HUDEP-2 (cell line): ENCODE measurements around the gene PNISR.
"Not testable (repeated sequence)": the region's sequence is repeated elsewhere in the genome, so short reads cannot be mapped to it uniquely, and the experiment has no call there.

Experiments used
- DNase-seq, 76 experiments: peaks; one replicate each; lab custom pipeline; 2025; ENCODE audit not compliant: unreplicated experiment in 76 of 76; lab: John Stamatoyannopoulos, UW

Gene PNISR

GRCh38 chr6:99424761-99425646 lies at the start of gene PNISR:
PNISR (minus strand) TSS chr6:99425308; CDS start chr6:99414659, 10,649 bp downstream.
- peak; percentile 59 to 99 (median 94) for DNase-seq

DNA sequence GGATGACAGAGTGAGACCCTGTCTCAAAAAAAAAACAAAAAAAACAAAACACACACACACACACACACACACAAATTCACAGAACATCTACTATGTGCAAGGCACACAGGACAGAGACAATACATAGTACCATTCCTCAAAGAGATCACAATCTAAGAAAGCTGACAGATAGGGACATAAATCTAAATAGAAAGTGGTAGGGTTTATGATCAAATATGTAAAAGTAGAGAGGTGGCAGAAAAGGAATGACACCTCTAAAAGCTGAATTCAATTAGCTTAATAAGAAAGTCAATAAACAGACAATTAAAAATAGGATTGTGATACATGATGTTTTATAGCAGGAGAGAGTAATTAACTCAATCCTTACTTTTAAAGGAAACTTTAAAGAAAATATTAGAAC lies 48.6 kb upstream of the PNISR start:
- DNase-seq = no peak

DNA sequence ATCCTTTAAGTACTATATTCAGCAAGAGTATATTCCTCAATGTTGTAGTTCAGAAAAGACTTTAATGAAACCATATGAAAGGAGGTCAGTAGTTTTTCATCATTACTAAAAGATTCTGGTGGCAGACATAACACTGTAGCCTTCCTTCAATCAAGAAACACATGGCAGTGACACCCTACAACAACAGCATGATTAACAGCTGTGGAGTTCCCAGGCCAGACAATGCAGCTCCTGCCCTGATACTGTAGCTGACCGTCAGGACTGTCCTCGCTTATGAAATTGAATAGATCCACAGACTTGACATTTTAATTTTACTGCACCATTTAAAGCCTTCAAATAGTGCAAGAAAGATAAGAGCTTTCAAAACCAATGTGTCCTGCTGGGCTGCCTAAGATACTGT lies 46.5 kb upstream of the PNISR start:
- no peak for DNase-seq

- DNase-seq = peak in 15 of 76 experiments; percentile 4 to 38 (median 18)
Observed at GRCh38 chr6:99467509-99468106, 42.5 kb upstream of the PNISR start.

GRCh38 chr6:99459133-99459532 lies 34.0 kb upstream of the PNISR start:
- not testable (repeated sequence) for DNase-seq

GRCh38 chr6:99458319-99458718 lies 33.2 kb upstream of the PNISR start:
- DNase-seq = peak in 28 of 76 experiments; percentile 1 to 63 (median 26)

GRCh38 chr6:99446076-99446475 lies 21.0 kb upstream of the PNISR start:
- no peak for DNase-seq

- DNase-seq = peak in 12 of 76 experiments; percentile 4 to 60 (median 23)
Observed at GRCh38 chr6:99434702-99435530, 9.8 kb upstream of the PNISR start.

DNA sequence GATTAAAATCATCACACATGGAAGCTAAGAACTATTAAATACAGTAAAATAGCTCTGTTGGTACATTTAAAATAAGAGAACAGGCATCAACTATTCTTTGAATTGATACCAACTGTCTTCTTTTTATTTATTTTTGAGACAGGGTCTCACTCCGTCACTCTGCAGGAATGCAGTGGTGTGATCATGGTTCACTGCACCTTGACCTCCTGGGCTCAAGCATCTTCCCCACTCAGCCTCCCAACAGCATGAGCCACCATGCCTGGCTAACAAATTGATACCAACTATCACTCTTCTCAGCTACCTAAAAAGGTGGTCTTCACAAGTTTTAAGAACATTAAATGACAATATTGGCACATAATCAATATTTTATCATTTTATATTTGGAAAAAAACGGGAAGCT lies 7.8 kb upstream of the PNISR start:
- DNase-seq = no peak

DNA sequence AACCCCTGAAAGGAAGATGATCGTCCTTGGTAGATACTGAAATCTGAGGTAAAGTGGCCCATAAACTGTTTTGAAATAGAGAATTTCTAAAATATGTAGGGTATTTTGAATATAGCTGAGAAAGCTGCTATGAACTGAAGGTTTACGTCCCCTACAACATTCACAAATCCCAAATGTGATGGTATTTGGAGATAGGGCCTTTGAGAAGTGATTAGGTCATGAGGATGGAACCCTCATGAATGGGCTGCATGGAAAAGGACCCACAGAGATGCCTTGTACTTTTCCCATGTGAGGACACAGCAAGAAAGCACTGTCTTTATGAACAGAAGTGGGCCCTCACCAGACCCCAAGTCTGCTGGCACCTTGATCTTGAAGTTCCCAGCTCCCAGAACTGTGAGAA lies 6.8 kb upstream of the PNISR start:
- DNase-seq = no peak

GRCh38 chr6:99427988-99428387 lies 2.9 kb upstream of the PNISR start:
- DNase-seq = no peak

GRCh38 chr6:99426451-99426757 lies 1.3 kb upstream of the PNISR start:
- no peak for DNase-seq

DNA sequence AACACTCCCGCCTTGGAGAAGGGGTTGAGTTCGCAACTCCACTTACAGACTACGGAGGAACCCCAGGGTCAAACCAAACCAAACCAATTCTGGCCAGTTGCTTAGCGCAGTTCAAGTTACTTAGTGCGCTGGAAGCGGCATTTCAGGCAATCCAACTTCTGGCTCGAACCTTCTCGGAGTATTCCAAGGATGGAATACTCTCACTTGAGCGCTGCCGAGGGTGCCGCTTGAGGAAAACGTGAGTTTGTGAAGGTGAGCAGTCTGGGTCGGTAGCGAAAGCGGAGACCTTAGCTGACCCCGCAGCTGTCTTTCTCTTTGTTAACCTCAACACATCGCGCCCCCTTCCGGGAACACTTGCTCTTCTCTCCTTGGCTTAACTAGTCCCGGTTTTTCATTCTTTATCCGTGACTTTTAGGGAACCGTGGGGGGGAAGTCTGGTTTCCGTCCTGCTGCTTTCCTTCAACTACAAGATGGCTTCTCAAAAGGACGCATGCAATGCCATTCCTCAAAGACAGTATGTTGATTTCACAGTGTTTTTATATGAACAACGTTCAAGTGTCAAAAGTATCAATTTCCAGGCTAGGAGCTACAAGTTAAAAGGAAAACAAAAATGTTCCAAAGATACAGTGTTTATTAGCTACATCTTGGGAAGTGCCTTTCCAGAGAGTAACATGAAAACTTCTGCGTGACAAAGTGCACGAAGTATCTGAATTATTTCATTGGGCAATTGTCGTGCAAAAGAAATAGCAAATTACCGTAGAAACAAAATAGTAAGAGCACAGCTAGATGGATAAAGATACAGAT lies 741 bp upstream of the PNISR start:
- DNase-seq = peak; percentile 39 to 98 (median 86)

- no peak for DNase-seq
Observed at GRCh38 chr6:99424022-99424421, 1.1 kb downstream of the PNISR start.

GRCh38 chr6:99422912-99423311 lies 2.2 kb downstream of the PNISR start:
- no peak for DNase-seq

GRCh38 chr6:99416892-99417767 lies 8.0 kb downstream of the PNISR start:
- no peak for DNase-seq

DNA sequence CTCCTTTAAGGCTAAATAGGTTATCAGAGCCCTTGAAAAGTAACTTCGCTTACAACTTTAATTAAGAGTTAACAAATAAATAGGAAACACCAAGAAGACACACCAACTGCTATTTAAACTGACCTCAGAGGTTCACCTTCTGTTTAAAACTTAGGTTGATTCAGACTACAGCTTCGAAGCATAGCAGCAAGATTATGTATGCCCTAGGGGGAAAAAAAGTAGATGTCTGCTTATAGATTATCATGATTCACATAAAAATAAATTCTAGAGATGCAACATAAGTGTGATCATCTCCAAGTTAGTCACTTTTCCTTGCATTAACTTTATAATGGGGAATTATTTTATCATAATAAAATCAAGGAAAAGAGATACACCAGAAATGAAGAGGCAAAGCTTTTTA lies 8.9 kb downstream of the PNISR start:
- no peak for DNase-seq

DNA sequence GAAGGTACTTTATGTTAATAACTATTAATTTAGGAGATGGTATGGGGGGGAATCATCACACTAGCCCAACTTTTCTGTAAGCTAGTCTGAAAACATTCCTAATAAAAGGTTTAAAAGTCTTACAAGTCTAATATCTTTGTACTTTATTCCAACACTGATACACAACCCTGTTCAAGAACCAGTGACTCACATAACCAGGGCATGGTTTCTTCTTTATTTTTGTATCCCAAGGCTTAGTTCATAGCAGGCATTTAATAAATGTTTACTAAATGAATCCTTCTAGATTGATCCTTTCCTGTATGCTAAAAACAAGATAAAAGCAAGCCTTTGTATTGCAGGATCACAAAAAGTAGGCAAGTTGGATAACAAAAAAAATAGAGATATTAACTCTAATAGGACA lies 9.7 kb downstream of the PNISR start:
- no peak for DNase-seq

GRCh38 chr6:99412065-99412464 lies 13.0 kb downstream of the PNISR start:
- DNase-seq = no peak

DNA sequence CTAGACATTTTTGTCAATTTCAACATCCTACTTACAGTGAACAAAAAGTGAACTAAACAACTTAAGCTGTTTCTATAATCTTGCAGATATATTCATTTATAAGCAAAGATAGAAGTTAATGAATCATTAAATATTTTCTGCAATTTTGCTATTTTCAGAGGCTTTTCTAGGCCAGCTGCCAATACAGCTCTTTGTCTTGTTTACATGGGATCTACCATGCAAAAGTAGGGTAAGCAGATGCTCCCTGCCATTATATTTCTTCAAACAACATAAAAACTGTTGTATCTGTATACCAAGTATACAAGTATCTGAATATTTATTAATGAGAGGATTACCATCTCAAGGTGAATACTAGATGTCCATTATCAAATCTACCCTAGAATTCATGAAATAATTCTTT lies 15.4 kb downstream of the PNISR start:
- no peak for DNase-seq
